Subcutaneous abdominal adipose tissue (tissue), 5 donors: ENCODE results near the gene MAGI1.

Experiments used
- H3K27ac ChIP-seq: one replicate; pipeline ENCODE4 v1.7.0; 2013; ENCODE audit warnings: low read depth, mild to moderate bottlenecking, inconsistent platforms, low read length, moderate library complexity
- H3K27me3 ChIP-seq, 5 donors: one replicate each; pipeline ENCODE4 v1.7.0; 2013; ENCODE audit warnings: low read length in 5 of 5, inconsistent platforms in 1 of 5; ENCODE audit not compliant: control insufficient read depth in 5 of 5, insufficient read depth in 4 of 5
- H3K36me3 ChIP-seq, 5 donors: one replicate each; pipeline ENCODE4 v1.7.0; 2013; ENCODE audit warnings: low read length in 5 of 5; ENCODE audit not compliant: control insufficient read depth in 5 of 5, insufficient read depth in 5 of 5
- H3K4me1 ChIP-seq, 5 donors: one replicate each; pipeline ENCODE4 v1.7.0; 2013; ENCODE audit warnings: low read length in 5 of 5, mild to moderate bottlenecking in 3 of 5, moderate library complexity in 1 of 5; ENCODE audit not compliant: control insufficient read depth in 5 of 5, insufficient read depth in 5 of 5
- H3K4me3 ChIP-seq, 5 donors: one replicate each; pipeline ENCODE4 v1.7.0; 2013; ENCODE audit warnings: low read length in 5 of 5, low read depth in 1 of 5
- H3K9ac ChIP-seq, 5 donors: one replicate each; pipeline ENCODE4 v1.7.0; 2013; ENCODE audit warnings: low read length in 5 of 5, mild to moderate bottlenecking in 4 of 5, moderate library complexity in 3 of 5
- H3K9me3 ChIP-seq, 5 donors: one replicate each; pipeline ENCODE4 v1.7.0; 2013; ENCODE audit warnings: low read length in 5 of 5; ENCODE audit not compliant: control insufficient read depth in 5 of 5
- donor health status: healthy.
- donor health status: healthy.
- donor health status: healthy.
- donor health status: healthy.
- donor health status: healthy.

Gene MAGI1

DNA sequence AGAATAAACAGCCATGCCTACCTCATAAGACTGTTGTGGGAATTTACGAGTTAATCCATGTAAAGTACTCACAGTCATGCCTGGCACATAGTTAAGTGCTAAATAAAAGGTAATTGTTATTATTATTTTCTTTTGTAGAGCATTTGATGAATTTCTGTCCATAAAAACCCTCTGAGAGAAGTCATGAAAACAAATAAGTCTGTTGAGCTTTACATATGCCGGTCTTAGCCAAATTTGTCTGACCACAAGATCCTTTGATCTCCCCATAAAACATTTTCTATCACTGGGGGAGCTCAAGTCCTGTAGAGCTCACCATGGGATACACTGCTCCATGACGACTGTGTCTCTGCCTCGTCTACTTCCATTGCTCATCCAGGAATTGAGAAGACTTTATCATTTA lies 114.0 kb downstream of the MAGI1 start:
- no peaks in the 10 kb centered on the region for H3K36me3 ChIP-seq
- H3K27ac ChIP-seq: peak overlapping the region; percentile 67
- H3K4me1 ChIP-seq: peaks cover under 1 to 29% (median 5%) of the 10 kb centered on the region in 5 donors
- no peak overlapping the region for H3K4me3 ChIP-seq
- H3K9me3 ChIP-seq: no peaks in the 10 kb centered on the region
- no peak overlapping the region for H3K9ac ChIP-seq
- no peaks in the 10 kb centered on the region for H3K27me3 ChIP-seq

DNA sequence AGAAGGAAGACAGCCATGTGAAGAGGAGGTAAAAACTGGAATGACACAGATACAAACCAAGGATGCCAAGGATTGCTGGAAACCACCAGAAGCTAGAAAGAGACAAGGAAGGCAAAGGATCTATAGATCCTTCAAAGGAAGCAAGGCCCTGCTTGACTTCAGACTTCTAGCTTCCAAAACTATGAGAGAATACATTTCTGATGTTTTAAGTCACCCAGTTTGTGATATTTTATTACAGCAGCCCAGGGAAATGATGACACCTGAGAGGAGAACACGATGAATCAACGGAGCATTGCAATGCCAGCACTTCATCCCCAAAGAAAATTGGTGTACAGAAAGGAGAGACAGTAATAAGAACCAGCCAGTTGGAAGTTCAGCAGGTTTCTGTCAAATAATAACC lies 116.3 kb downstream of the MAGI1 start:
- Histone ChIP-seq H3K4me3 (no peak overlapping the region), H3K27ac (no peak overlapping the region), H3K36me3 (no peaks in the 10 kb centered on the region), H3K27me3 (no peaks in the 10 kb centered on the region), H3K9me3 (peaks cover 0 to 3% (median 0%) of the 10 kb centered on the region in 5 donors), H3K4me1 (peaks cover 1 to 30% (median 10%) of the 10 kb centered on the region in 5 donors), H3K9ac (no peak overlapping the region)

DNA sequence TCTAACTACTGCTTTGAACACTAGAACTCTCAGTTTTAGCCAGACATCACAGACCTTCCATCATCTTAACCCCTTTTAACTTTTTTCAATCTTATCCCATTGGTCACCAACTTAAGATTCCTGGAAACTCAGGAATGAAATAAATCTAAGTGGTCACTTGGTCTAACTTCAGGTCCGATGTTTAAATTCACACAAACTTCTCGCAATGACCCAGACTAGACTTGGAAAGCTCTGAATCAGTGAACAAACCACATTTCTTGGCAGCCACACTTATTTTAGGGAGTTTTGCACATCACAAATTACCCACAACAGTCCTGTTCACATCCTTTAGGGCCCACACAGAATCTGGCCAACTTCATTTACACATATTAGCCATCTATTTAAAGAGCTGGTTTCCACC lies 118.9 kb downstream of the MAGI1 start:
- no peaks in the 10 kb centered on the region for H3K27me3 ChIP-seq
- peak overlapping the region in 1 of 5 donors; percentile 30 for H3K9ac ChIP-seq
- peak overlapping the region in 1 of 5 donors; percentile 13 for H3K4me3 ChIP-seq
- H3K9me3 ChIP-seq: peaks cover 0 to 6% (median 0%) of the 10 kb centered on the region in 5 donors
- peak overlapping the region; percentile 49 for H3K27ac ChIP-seq
- H3K4me1 ChIP-seq: peaks cover 1 to 27% (median 9%) of the 10 kb centered on the region in 5 donors
- H3K36me3 ChIP-seq: no peaks in the 10 kb centered on the region

DNA sequence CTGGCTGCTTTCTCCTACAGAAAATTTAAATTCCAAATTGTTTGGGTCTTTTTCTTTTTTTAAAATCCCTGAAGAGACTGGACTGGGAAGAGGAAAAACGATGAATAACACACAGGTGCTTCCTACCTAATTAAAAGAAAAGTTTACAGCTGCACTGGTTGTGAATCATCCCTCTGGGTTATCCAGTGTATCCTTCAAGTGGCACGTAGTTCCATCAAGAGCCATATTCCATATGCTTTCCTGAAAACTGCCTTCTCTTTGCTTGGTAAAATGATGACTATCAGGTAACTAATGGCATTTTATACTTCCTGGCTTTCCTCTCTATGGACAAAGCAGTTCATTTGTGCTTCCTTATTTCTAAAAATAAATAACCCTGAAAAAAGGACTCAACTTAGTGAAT lies 123.2 kb downstream of the MAGI1 start:
- Histone ChIP-seq H3K36me3 (no peaks in the 10 kb centered on the region), H3K4me1 (peaks cover 1 to 38% (median 9%) of the 10 kb centered on the region in 5 donors), H3K27me3 (no peaks in the 10 kb centered on the region), H3K27ac (no peak overlapping the region), H3K9me3 (peaks cover 0 to 6% (median 0%) of the 10 kb centered on the region in 5 donors), H3K4me3 (no peak overlapping the region), H3K9ac (no peak overlapping the region)

DNA sequence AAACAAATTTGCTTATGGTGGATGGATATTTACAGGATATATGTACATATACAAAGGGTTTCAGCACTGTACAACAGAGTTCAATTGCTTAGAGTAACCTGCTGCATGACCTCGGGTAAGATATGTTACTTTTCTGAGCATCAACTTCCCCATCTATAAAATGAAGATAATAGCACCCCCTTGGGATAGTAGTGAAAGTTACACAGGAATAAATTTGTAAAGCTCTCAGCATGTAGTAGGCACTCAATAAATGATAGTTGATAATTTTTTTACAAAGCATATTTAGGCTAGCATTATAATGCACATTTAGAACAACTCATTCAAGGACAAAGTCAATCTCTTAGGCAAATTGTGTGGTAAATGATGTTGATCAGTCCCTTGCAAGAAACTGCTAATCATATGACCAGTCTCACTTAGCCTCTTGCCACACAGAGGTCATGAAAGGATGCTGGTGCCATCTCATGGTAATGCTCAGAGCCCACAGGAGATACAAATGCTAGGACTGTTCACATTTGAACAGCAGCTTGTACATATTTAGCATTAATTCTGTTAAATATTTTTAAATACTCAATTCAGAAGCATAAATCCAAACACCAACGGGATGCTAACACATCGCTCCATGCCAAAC lies 123.9 kb downstream of the MAGI1 start:
- H3K4me1 ChIP-seq: peaks cover 1 to 38% (median 8%) of the 10 kb centered on the region in 5 donors
- no peak overlapping the region for H3K4me3 ChIP-seq
- peaks cover 0 to 6% (median 0%) of the 10 kb centered on the region in 5 donors for H3K9me3 ChIP-seq
- no peak overlapping the region for H3K9ac ChIP-seq
- no peaks in the 10 kb centered on the region for H3K27me3 ChIP-seq
- H3K36me3 ChIP-seq: no peaks in the 10 kb centered on the region
- peak overlapping the region; percentile 2 for H3K27ac ChIP-seq

DNA sequence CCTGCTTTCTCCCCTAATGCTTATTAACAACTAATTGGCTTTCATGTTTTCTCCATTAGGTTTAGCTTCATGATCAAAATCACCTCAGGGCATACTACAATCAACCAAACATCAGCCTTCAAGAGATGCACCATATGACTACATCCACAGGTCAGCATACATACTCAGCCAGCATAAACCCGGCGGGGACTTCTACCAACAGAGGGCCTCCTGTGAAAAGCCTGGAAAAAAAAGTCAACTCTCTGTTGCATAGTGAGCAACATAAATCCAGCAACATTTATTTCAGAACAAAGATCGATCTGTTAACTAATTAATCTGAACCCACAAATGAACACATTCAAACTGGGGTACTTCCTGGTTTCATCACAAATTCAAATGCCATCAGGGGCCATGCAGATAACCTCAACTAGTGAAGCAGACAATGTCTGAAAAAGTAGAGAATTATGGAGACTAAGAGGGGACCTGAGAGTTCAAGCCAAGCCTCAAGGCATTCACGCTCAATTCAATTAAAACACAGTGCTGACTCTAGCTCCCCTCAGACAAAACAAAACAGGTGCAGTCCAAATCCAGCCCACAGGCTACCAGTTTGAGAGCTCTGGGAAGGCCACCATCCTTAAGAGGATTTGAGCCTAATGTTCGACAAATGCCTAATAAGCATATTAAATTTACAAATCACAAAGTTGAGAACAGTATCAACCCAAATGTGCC lies 124.5 kb downstream of the MAGI1 start:
- no peak overlapping the region for H3K27ac ChIP-seq

DNA sequence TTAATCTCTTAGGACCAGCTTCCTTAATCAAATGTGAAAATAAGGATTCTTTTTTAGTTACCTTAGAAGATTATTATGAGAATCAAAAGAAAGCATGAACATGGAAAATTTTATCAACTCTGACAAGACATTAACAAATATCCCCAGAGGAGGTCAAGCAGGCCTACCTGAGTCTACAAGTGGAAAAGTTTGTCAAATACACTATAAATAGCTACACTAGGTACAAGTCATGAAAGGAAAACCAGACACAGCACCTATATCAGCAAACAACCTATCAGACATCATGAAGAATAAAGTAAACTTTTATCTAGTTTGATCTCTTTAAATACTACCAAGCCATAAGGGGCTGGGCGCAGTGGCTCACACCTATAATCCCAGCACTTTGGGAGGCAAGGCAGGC lies 126.1 kb downstream of the MAGI1 start:
- H3K9me3 ChIP-seq: peaks cover 0 to 6% (median 0%) of the 10 kb centered on the region in 5 donors

More for the DNA sequence above, 124.5 kb downstream of the MAGI1 start:
- H3K27me3 ChIP-seq: no peaks in the 10 kb centered on the region
- no peak overlapping the region for H3K9ac ChIP-seq
- H3K4me3 ChIP-seq: no peak overlapping the region
- peaks cover 0 to 6% (median 0%) of the 10 kb centered on the region in 5 donors for H3K9me3 ChIP-seq
- H3K36me3 ChIP-seq: no peaks in the 10 kb centered on the region
- H3K4me1 ChIP-seq: peaks cover 0 to 32% (median 1%) of the 10 kb centered on the region in 5 donors

DNA sequence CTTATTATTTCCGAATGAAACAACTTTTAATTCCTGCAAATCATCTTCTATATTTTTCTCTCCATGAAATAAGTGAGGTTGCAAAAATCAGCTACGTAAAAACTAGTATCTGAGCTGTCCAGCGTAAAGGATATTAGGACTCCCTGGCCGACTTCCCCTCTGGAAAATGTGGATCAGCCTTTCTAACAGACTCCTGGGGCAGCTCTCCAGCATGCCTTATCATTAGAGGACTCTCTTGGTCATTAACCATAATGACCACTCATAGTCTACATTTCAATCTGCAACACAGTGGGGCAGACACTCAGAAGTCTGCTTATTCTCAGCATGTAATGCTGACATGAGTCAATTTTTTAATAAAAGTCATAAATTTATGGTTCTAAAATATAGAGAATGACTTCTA lies 130.1 kb downstream of the MAGI1 start:
- Histone ChIP-seq H3K27ac (no peak overlapping the region), H3K9ac (no peak overlapping the region), H3K27me3 (no peaks in the 10 kb centered on the region), H3K36me3 (no peaks in the 10 kb centered on the region), H3K4me1 (peaks cover 0 to 15% (median 0%) of the 10 kb centered on the region in 5 donors), H3K4me3 (no peak overlapping the region), H3K9me3 (no peaks in the 10 kb centered on the region)

More for the DNA sequence above, 126.1 kb downstream of the MAGI1 start:
- Histone ChIP-seq H3K4me1 (peaks cover 0 to 27% (median 0%) of the 10 kb centered on the region in 5 donors), H3K9ac (no peak overlapping the region), H3K27me3 (no peaks in the 10 kb centered on the region), H3K27ac (no peak overlapping the region), H3K36me3 (no peaks in the 10 kb centered on the region), H3K4me3 (no peak overlapping the region)

DNA sequence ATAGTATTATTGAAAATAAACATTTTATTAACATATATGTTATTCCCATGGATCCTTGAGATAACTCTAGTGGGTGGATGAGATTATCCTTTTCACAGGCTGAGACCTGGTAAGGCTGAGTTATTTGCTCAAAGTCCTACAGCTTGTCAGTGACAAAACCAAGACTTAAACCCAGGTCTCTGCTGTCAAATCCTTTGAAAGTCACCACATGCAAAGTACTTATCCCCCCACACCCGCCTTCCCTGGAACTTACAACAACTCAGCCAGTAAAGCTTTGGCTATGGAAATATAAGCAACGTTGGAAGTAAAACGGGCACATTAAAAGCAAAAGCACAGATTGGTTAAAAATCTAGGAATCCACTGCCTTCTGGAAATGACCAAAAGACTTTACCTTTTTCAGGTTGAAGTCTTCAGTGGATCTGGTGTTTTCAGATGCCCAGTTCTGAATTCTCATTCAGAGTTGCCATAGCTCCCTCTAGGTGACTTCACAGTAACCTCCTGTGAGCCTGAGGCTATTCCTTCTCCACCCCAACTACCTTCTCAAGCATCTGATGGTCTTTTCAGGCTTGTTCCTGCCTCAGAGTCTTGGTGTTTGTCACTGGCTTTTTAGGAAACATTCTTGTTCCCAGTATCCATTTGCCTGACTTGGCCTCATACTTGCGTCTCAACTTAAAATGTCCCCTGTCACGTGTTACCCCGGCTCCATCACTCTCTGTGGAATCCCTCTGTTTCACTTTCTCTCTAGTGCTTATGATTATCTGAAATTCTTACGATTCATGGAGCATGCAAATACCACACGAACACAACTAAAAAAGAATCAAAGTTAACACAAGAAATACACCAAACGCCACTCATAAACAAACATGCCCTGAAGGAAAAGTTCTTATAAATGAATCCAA lies 131.2 kb downstream of the MAGI1 start:
- H3K9ac ChIP-seq: no peak overlapping the region
- no peak overlapping the region for H3K4me3 ChIP-seq
- H3K27ac ChIP-seq: no peak overlapping the region

More for the DNA sequence above, 131.2 kb downstream of the MAGI1 start:
- Histone ChIP-seq H3K9me3 (no peaks in the 10 kb centered on the region), H3K4me1 (peaks cover 0 to 13% (median 3%) of the 10 kb centered on the region in 5 donors), H3K27me3 (no peaks in the 10 kb centered on the region), H3K36me3 (no peaks in the 10 kb centered on the region)
